ENCODE results near the gene GRPEL1.
"Not testable (repeated sequence)": the region's sequence is repeated elsewhere in the genome, so short reads cannot be mapped to it uniquely, and the experiment has no call there.

GRPEL1 gene

GRCh38 chr4:7094916-7095315, 27.1 kb upstream of the GRPEL1 start:
- H3K4me3 ChIP-seq (ENCODE audit: low read depth, low read length) = no peak overlapping the region

GRCh38 chr4:7092026-7092425, 24.2 kb upstream of the GRPEL1 start:
- H3K4me3 ChIP-seq (ENCODE audit: low read depth, low read length) = no peak overlapping the region

GRCh38 chr4:7089213-7089986, 21.5 kb upstream of the GRPEL1 start:
- H3K4me3 ChIP-seq (ENCODE audit: low read depth, low read length) = no peak overlapping the region

GRCh38 chr4:7087036-7087435, 19.2 kb upstream of the GRPEL1 start:
- H3K4me3 ChIP-seq (ENCODE audit: low read depth, low read length) = no peak overlapping the region

- no peak overlapping the region for H3K4me3 ChIP-seq (ENCODE audit: low read depth, low read length)
These were observed 18.5 kb upstream of the GRPEL1 start for GRCh38 chr4:7086384-7086783.

- not testable (repeated sequence) for H3K4me3 ChIP-seq (ENCODE audit: low read depth, low read length)
These were observed 16.7 kb upstream of the GRPEL1 start for GRCh38 chr4:7084564-7084961.

- no peak overlapping the region for H3K4me3 ChIP-seq (ENCODE audit: low read depth, low read length)
These were observed 16.0 kb upstream of the GRPEL1 start for GRCh38 chr4:7083597-7084563.

- not testable (repeated sequence) for H3K4me3 ChIP-seq (ENCODE audit: low read depth, low read length)
These were observed 12.0 kb upstream of the GRPEL1 start for GRCh38 chr4:7079909-7080308.

GRCh38 chr4:7079483-7079882, 11.6 kb upstream of the GRPEL1 start:
- not testable (repeated sequence) for H3K4me3 ChIP-seq (ENCODE audit: low read depth, low read length)

GRCh38 chr4:7078025-7078424, 10.2 kb upstream of the GRPEL1 start:
- no peak overlapping the region for H3K4me3 ChIP-seq (ENCODE audit: low read depth, low read length)

GRCh38 chr4:7077371-7077770, 9.5 kb upstream of the GRPEL1 start:
- H3K4me3 ChIP-seq (ENCODE audit: low read depth, low read length) = no peak overlapping the region

- H3K4me3 ChIP-seq (ENCODE audit: low read depth, low read length) = no peak overlapping the region
These were observed 8.8 kb upstream of the GRPEL1 start for GRCh38 chr4:7076696-7077082.

- no peak overlapping the region for H3K4me3 ChIP-seq (ENCODE audit: low read depth, low read length)
These were observed 8.3 kb upstream of the GRPEL1 start for GRCh38 chr4:7075962-7076695.

GRCh38 chr4:7074426-7074825, 6.6 kb upstream of the GRPEL1 start:
- H3K4me3 ChIP-seq (ENCODE audit: low read depth, low read length) = no peak overlapping the region

- no peak overlapping the region for H3K4me3 ChIP-seq (ENCODE audit: low read depth, low read length)
These were observed 5.9 kb upstream of the GRPEL1 start for GRCh38 chr4:7073526-7074390.

- no peak overlapping the region for H3K4me3 ChIP-seq (ENCODE audit: low read depth, low read length)
These were observed 5.2 kb upstream of the GRPEL1 start for GRCh38 chr4:7073059-7073458.

- no peak overlapping the region for H3K4me3 ChIP-seq (ENCODE audit: low read depth, low read length)
These were observed 3.1 kb upstream of the GRPEL1 start for GRCh38 chr4:7070729-7071511.

GRCh38 chr4:7068883-7069282, 1.0 kb upstream of the GRPEL1 start:
- H3K4me3 ChIP-seq (ENCODE audit: low read depth, low read length) = peak overlapping the region; percentile 56

- peak overlapping the region; percentile 56 for H3K4me3 ChIP-seq (ENCODE audit: low read depth, low read length)
These were observed 497 bp upstream of the GRPEL1 start for GRCh38 chr4:7068279-7068842.
